NB4 (cell line): ENCODE measurements around the gene KLF7.

ENCODE experiments used
- CTCF ChIP-seq: IDR thresholded peaks from one replicate; pipeline ENCODE4 v1.5.1; 2012; ENCODE audit warnings: low read depth, low read length
- MYC ChIP-seq: IDR thresholded peaks from 2 replicates; pipeline ENCODE4 v1.6.1; 2011; ENCODE audit warnings: low read depth, low read length
- POLR2A ChIP-seq: IDR thresholded peaks from 2 replicates; pipeline ENCODE4 v1.6.1; 2011; ENCODE audit warnings: mild to moderate bottlenecking; ENCODE audit not compliant: insufficient read length; ENCODE audit errors: extremely low read depth

- no peak for TF ChIP-seq POLR2A
- no peak for TF ChIP-seq CTCF
- TF ChIP-seq MYC: no peak
These were observed 32.3 kb downstream of the KLF7 start for GRCh38 chr2:207133458-207133819.
